Measurements from ENCODE around the gene TMEM205.
"Not testable (repeated sequence)": the region's sequence is repeated elsewhere in the genome, so short reads cannot be mapped to it uniquely, and the experiment has no call there.

The TMEM205 gene

GRCh38 chr19:11349171-11349570, 3.1 kb upstream of the TMEM205 start:
- H4K8ac ChIP-seq (ENCODE audit: low read depth, low read length), result no peak overlapping the region
- H2BK5ac ChIP-seq (ENCODE audit: low read length), result no peak overlapping the region
- DNase-seq, result no peak
- H3K27me3 ChIP-seq (ENCODE audit: insufficient read depth, low read length, poor library complexity), result no peaks in the 10 kb centered on the region
- H3K36me3 ChIP-seq (ENCODE audit: control insufficient read depth, insufficient read depth, low read length), result no peaks in the 10 kb centered on the region
- H2AK5ac ChIP-seq (ENCODE audit: low read length), result no peak overlapping the region
- WGBS (ENCODE audit: extremely low coverage, insufficient coverage, low lambda C conversion rate), result no CpG with 5 or more reads among the region's 4 CpGs
- H3K56ac ChIP-seq (ENCODE audit: low read length), result no peak overlapping the region
- no peaks in the 10 kb centered on the region for H3K79me2 ChIP-seq (ENCODE audit: control insufficient read depth, insufficient read depth, low read length)
- H3K4me3 ChIP-seq (ENCODE audit: low read length), result no peak overlapping the region
- H2BK120ac ChIP-seq (ENCODE audit: low read depth, low read length), result no peak overlapping the region
- H3K9ac ChIP-seq (ENCODE audit: low read length), result no peak overlapping the region
- H3K4me1 ChIP-seq (ENCODE audit: control insufficient read depth, low read depth, low read length), result peaks cover 6% of the 10 kb centered on the region
- no peak overlapping the region for H4K5ac ChIP-seq (ENCODE audit: low read length)
- no peak overlapping the region for H3K23ac ChIP-seq (ENCODE audit: low read length)
- no peak overlapping the region for H3K4me2 ChIP-seq (ENCODE audit: low read length)
- no peak overlapping the region for H3K18ac ChIP-seq (ENCODE audit: low read length)
- no peak overlapping the region for H3K4ac ChIP-seq (ENCODE audit: low read depth, low read length)
- no peak overlapping the region for H3K27ac ChIP-seq (ENCODE audit: low read depth, low read length)
- H2BK15ac ChIP-seq (replicated peaks; ENCODE audit: low read depth), result no peak overlapping the region
- peaks cover 2% of the 10 kb centered on the region for H3K79me1 ChIP-seq (ENCODE audit: low read length)

- H3K23ac ChIP-seq (ENCODE audit: low read length), result no peak overlapping the region
- no peak overlapping the region for H3K56ac ChIP-seq (ENCODE audit: low read length)
- H3K4ac ChIP-seq (ENCODE audit: low read depth, low read length), result no peak overlapping the region
- no peak overlapping the region for H2BK15ac ChIP-seq (replicated peaks; ENCODE audit: low read depth)
- H3K4me1 ChIP-seq (ENCODE audit: control insufficient read depth, low read depth, low read length), result peaks cover 6% of the 10 kb centered on the region
- no peaks in the 10 kb centered on the region for H3K36me3 ChIP-seq (ENCODE audit: control insufficient read depth, insufficient read depth, low read length)
- no peak for DNase-seq
- H3K9ac ChIP-seq (ENCODE audit: low read length), result no peak overlapping the region
- H3K27ac ChIP-seq (ENCODE audit: low read depth, low read length), result no peak overlapping the region
- H2AK5ac ChIP-seq (ENCODE audit: low read length), result no peak overlapping the region
- H3K18ac ChIP-seq (ENCODE audit: low read length), result no peak overlapping the region
- no peak overlapping the region for H3K4me3 ChIP-seq (ENCODE audit: low read length)
- no peak overlapping the region for H4K8ac ChIP-seq (ENCODE audit: low read depth, low read length)
- H2BK120ac ChIP-seq (ENCODE audit: low read depth, low read length), result no peak overlapping the region
- H4K5ac ChIP-seq (ENCODE audit: low read length), result no peak overlapping the region
- no peaks in the 10 kb centered on the region for H3K27me3 ChIP-seq (ENCODE audit: insufficient read depth, low read length, poor library complexity)
- H3K79me2 ChIP-seq (ENCODE audit: control insufficient read depth, insufficient read depth, low read length), result no peaks in the 10 kb centered on the region
- WGBS (ENCODE audit: extremely low coverage, insufficient coverage, low lambda C conversion rate), result no CpG with 5 or more reads among the region's 7 CpGs
- no peak overlapping the region for H3K4me2 ChIP-seq (ENCODE audit: low read length)
- no peak overlapping the region for H2BK5ac ChIP-seq (ENCODE audit: low read length)
- peaks cover 2% of the 10 kb centered on the region for H3K79me1 ChIP-seq (ENCODE audit: low read length)
Observed at GRCh38 chr19:11347546-11348039, 1.5 kb upstream of the TMEM205 start.

- WGBS (ENCODE audit: extremely low coverage, insufficient coverage, low lambda C conversion rate), result no CpG with 5 or more reads among the region's 15 CpGs
- Histone ChIP-seq H2BK120ac (ENCODE audit: low read depth, low read length) (no peak overlapping the region), H3K4me3 (ENCODE audit: low read length) (no peak overlapping the region), H3K56ac (ENCODE audit: low read length) (peak overlapping the region; percentile 91), H3K79me2 (ENCODE audit: control insufficient read depth, insufficient read depth, low read length) (no peaks in the 10 kb centered on the region), H2AK5ac (ENCODE audit: low read length) (no peak overlapping the region), H3K79me1 (ENCODE audit: low read length) (peaks cover 2% of the 10 kb centered on the region), H4K5ac (ENCODE audit: low read length) (no peak overlapping the region), H3K4ac (ENCODE audit: low read depth, low read length) (no peak overlapping the region), H3K23ac (ENCODE audit: low read length) (no peak overlapping the region), H2BK15ac (replicated peaks; ENCODE audit: low read depth) (no peak overlapping the region), H3K9ac (ENCODE audit: low read length) (peak overlapping the region; percentile 85), H3K18ac (ENCODE audit: low read length) (no peak overlapping the region), H2BK5ac (ENCODE audit: low read length) (no peak overlapping the region), H3K4me1 (ENCODE audit: control insufficient read depth, low read depth, low read length) (peaks cover 6% of the 10 kb centered on the region), H3K36me3 (ENCODE audit: control insufficient read depth, insufficient read depth, low read length) (no peaks in the 10 kb centered on the region), H4K8ac (ENCODE audit: low read depth, low read length) (no peak overlapping the region), H3K27me3 (ENCODE audit: insufficient read depth, low read length, poor library complexity) (no peaks in the 10 kb centered on the region), H3K27ac (ENCODE audit: low read depth, low read length) (no peak overlapping the region), H3K4me2 (ENCODE audit: low read length) (peak overlapping the region; percentile 74)
- no peak for DNase-seq
Observed at GRCh38 chr19:11345122-11345803, 805 bp downstream of the TMEM205 start.

DNA sequence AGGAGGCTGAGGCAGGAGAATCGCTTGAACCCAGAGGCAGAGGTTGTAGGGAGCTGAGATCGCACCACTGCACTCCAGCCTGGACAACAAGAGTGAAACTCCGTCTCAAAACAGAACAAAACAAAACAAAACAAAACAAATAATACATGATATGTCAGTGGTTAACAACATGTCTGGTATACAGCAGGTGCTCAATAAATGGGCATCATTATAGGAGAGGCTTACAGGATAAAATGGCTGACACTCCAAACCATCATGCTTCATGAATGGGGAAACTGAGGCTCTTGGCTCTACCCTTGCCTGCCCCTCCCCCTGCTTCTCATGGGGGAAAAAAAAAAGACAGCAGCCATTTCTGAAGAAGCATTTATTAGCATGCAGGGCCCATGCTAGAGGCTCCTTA, 3.6 kb downstream of the TMEM205 start:
- no peak for DNase-seq
- Histone ChIP-seq H3K4me2 (ENCODE audit: low read length) (no peak overlapping the region), H2BK15ac (replicated peaks; ENCODE audit: low read depth) (no peak overlapping the region), H3K4me3 (ENCODE audit: low read length) (no peak overlapping the region), H3K79me2 (ENCODE audit: control insufficient read depth, insufficient read depth, low read length) (no peaks in the 10 kb centered on the region), H3K79me1 (ENCODE audit: low read length) (peaks cover 2% of the 10 kb centered on the region), H3K18ac (ENCODE audit: low read length) (no peak overlapping the region), H4K5ac (ENCODE audit: low read length) (no peak overlapping the region), H2BK5ac (ENCODE audit: low read length) (no peak overlapping the region), H2BK120ac (ENCODE audit: low read depth, low read length) (no peak overlapping the region), H3K9ac (ENCODE audit: low read length) (no peak overlapping the region), H3K56ac (ENCODE audit: low read length) (no peak overlapping the region), H3K23ac (ENCODE audit: low read length) (no peak overlapping the region), H2AK5ac (ENCODE audit: low read length) (no peak overlapping the region), H4K8ac (ENCODE audit: low read depth, low read length) (no peak overlapping the region), H3K4ac (ENCODE audit: low read depth, low read length) (no peak overlapping the region), H3K36me3 (ENCODE audit: control insufficient read depth, insufficient read depth, low read length) (no peaks in the 10 kb centered on the region), H3K27me3 (ENCODE audit: insufficient read depth, low read length, poor library complexity) (no peaks in the 10 kb centered on the region), H3K27ac (ENCODE audit: low read depth, low read length) (no peak overlapping the region), H3K4me1 (ENCODE audit: control insufficient read depth, low read depth, low read length) (peaks cover 8% of the 10 kb centered on the region)
- no CpG with 5 or more reads among the region's 3 CpGs for WGBS (ENCODE audit: extremely low coverage, insufficient coverage, low lambda C conversion rate)

DNA sequence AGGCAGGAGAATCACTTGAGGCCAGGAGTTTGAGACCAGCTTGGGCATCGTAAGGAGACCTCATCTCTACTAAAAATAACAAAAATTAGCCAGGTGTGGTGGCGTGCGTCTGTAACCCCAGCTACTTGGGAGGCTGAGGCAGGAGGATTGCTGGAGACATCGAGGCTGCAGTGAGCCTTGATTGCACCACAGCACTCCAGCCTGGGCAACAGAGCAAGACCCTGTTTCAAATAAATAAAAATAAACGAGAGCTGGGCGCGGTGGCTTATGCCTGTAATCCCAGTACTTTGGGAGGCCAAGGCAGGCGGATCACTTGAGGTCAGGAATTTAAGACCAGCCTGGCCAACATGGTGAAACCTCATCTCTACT, 6.0 kb downstream of the TMEM205 start:
- not testable (repeated sequence) for H3K18ac ChIP-seq (ENCODE audit: low read length); H2AK5ac ChIP-seq (ENCODE audit: low read length); H2BK5ac ChIP-seq (ENCODE audit: low read length); H3K4ac ChIP-seq (ENCODE audit: low read depth, low read length); H3K27me3 ChIP-seq (ENCODE audit: insufficient read depth, low read length, poor library complexity); H3K79me1 ChIP-seq (ENCODE audit: low read length); H4K8ac ChIP-seq (ENCODE audit: low read depth, low read length); H2BK15ac ChIP-seq (replicated peaks; ENCODE audit: low read depth); H3K79me2 ChIP-seq (ENCODE audit: control insufficient read depth, insufficient read depth, low read length); H3K4me1 ChIP-seq (ENCODE audit: control insufficient read depth, low read depth, low read length); H4K5ac ChIP-seq (ENCODE audit: low read length); H3K36me3 ChIP-seq (ENCODE audit: control insufficient read depth, insufficient read depth, low read length); H3K23ac ChIP-seq (ENCODE audit: low read length); DNase-seq; H2BK120ac ChIP-seq (ENCODE audit: low read depth, low read length); H3K9ac ChIP-seq (ENCODE audit: low read length); H3K27ac ChIP-seq (ENCODE audit: low read depth, low read length); H3K4me2 ChIP-seq (ENCODE audit: low read length); H3K4me3 ChIP-seq (ENCODE audit: low read length)
- peak overlapping the region; percentile 70 for H3K56ac ChIP-seq (ENCODE audit: low read length)
- WGBS (ENCODE audit: extremely low coverage, insufficient coverage, low lambda C conversion rate), result no CpG with 5 or more reads among the region's 8 CpGs
